Mesothelial cell of epicardium (in vitro differentiated cells): Measurements from ENCODE around the gene VAMP4. TPM values are rescaled to one million over a fixed set of nuclear protein-coding genes. Genes with fewer than 3 reads are reported as not detected.

Source experiments
- DNase-seq, 2 experiments: peaks; one replicate each; pipeline ENCODE4 v3.0.0; 2021; ENCODE audit warnings: low spot score in 2 of 2; ENCODE audit not compliant: unreplicated experiment in 2 of 2
- H3K27ac Mint-ChIP-seq: 2 replicates; pipeline ENCODE4 v1.8.0; 2021; ENCODE audit warnings: mixed read lengths
- H3K27me3 Mint-ChIP-seq: 2 replicates; pipeline ENCODE4 v1.8.0; 2021; ENCODE audit warnings: low read depth, mixed read lengths
- H3K36me3 Mint-ChIP-seq: 2 replicates; pipeline ENCODE4 v1.8.0; 2021; ENCODE audit warnings: mixed read lengths
- H3K4me1 Mint-ChIP-seq: 2 replicates; pipeline ENCODE4 v1.8.0; 2021; ENCODE audit warnings: mixed read lengths
- H3K4me3 Mint-ChIP-seq: 2 replicates; pipeline ENCODE4 v1.8.0; 2021; ENCODE audit warnings: mild to moderate bottlenecking, moderate library complexity, mixed read lengths
- H3K9me3 Mint-ChIP-seq: 2 replicates; pipeline ENCODE4 v1.8.0; 2021; ENCODE audit warnings: mixed read lengths
- total RNA-seq: library from RNA; stranded (reverse); gene quantifications from 3 replicates; pipeline ENCODE4 v1.2.1, GENCODE V29; 2021
- TF ChIP-seq, protein P1 (sequence below): fragments of 200-600 bp; sonication (generic); IDR thresholded peaks from one replicate; pipeline ENCODE4 v1.5.0; 2021; ENCODE audit warnings: antibody characterized with exemption; ENCODE audit not compliant: unreplicated experiment

The VAMP4 gene
- total RNA-seq, 1 donor from 2014 or later, result 8.1 TPM

DNA sequence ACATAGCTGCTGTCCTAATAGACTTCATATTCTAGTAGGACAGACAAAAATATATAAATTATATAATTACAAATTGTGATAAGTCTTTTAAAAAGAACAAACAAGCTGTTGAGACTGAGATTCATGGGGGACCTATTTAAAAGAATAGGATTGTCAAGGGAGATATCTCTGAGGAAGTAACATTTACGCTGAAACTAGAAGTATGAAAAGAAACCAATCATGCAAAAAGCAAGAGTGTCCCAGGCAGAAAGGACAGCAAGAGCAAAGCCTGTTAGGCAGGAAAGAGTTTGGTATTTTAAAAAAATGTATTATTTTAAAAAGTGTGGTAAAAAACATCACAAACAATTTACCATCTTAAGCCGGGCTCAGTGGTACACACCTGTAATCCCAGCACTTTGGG is 30.4 kb upstream of the VAMP4 start:
- Mint-ChIP-seq H3K9me3 (no peaks in the 10 kb centered on the region), H3K27ac (no peak overlapping the region), H3K36me3 (no peaks in the 10 kb centered on the region), H3K4me1 (no peaks in the 10 kb centered on the region), H3K27me3 (peaks cover 21% of the 10 kb centered on the region), H3K4me3 (no peak overlapping the region)
- DNase-seq, result no peak
- TF ChIP-seq, protein P1, sequence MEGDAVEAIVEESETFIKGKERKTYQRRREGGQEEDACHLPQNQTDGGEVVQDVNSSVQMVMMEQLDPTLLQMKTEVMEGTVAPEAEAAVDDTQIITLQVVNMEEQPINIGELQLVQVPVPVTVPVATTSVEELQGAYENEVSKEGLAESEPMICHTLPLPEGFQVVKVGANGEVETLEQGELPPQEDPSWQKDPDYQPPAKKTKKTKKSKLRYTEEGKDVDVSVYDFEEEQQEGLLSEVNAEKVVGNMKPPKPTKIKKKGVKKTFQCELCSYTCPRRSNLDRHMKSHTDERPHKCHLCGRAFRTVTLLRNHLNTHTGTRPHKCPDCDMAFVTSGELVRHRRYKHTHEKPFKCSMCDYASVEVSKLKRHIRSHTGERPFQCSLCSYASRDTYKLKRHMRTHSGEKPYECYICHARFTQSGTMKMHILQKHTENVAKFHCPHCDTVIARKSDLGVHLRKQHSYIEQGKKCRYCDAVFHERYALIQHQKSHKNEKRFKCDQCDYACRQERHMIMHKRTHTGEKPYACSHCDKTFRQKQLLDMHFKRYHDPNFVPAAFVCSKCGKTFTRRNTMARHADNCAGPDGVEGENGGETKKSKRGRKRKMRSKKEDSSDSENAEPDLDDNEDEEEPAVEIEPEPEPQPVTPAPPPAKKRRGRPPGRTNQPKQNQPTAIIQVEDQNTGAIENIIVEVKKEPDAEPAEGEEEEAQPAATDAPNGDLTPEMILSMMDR, result no peak

DNA sequence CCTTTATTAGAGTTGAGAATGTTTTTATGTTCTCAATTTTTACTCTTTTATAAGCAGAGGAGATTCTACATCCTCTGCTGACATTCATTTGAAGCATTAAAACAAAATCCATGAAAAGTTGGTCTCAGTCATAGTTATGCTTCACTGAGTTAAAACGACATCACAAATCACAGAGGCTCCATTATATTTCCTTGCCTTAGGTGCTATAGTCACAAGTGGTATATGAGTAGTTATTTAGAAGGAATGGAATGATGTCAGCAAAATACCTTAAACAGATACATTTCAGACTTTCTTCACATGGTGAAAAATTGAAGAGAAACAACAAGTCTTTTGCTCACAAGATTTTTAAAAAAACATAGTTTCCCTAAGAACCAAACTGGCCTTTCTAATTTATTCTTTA is 27.9 kb upstream of the VAMP4 start:
- H3K9me3 Mint-ChIP-seq, result no peaks in the 10 kb centered on the region
- H3K27me3 Mint-ChIP-seq, result peaks cover 12% of the 10 kb centered on the region
- H3K4me1 Mint-ChIP-seq, result no peaks in the 10 kb centered on the region
- H3K36me3 Mint-ChIP-seq, result no peaks in the 10 kb centered on the region
- TF ChIP-seq, protein P1, result no peak
- no peak overlapping the region for H3K27ac Mint-ChIP-seq
- no peak for DNase-seq
- no peak overlapping the region for H3K4me3 Mint-ChIP-seq

DNA sequence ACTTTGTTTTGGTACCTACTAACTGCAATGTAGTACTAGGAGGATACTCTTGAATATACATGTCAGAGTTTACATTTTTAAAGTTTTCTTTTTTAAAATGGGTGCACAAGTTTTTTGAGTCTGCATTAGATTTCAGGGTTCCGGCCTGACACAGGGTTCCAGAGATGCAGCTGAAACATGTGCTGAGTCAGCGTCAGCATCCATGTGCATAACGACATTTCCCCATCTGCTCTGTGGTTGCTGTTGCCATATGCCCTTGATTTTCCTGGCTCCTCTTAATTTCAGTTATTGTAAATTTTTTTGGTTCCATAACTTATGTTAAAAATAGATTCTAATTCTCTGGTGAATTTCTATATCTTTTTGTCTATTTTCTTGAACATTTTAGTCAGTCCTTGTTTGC is 27.3 kb upstream of the VAMP4 start:
- no peak overlapping the region for H3K27ac Mint-ChIP-seq
- no peaks in the 10 kb centered on the region for H3K4me1 Mint-ChIP-seq
- H3K27me3 Mint-ChIP-seq, result peaks cover 13% of the 10 kb centered on the region
- DNase-seq, result no peak
- H3K36me3 Mint-ChIP-seq, result no peaks in the 10 kb centered on the region
- TF ChIP-seq, protein P1, result no peak
- no peaks in the 10 kb centered on the region for H3K9me3 Mint-ChIP-seq
- no peak overlapping the region for H3K4me3 Mint-ChIP-seq

DNA sequence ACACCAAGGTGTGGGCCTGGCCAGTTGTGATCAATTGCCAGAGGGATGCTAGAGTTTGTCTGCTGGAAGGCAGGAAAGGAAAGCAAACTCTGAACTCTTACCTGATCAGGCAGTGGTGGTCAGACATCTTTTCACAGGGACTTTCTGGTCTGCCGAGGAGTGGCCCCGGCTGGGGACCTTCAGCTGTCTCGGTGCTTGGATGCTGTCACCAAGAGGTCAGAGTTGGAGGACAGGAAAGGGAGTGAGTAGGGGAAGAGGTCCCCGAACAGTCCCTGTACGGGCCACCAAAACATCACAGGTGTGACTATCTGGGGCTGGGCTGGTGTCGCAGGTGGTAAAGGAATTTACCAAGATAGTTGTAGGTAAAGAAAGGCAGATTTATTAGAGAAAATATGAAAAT is 21.9 kb upstream of the VAMP4 start:
- Mint-ChIP-seq H3K27me3 (peaks cover 19% of the 10 kb centered on the region), H3K4me1 (no peaks in the 10 kb centered on the region), H3K9me3 (no peaks in the 10 kb centered on the region), H3K36me3 (no peaks in the 10 kb centered on the region), H3K27ac (no peak overlapping the region), H3K4me3 (no peak overlapping the region)
- TF ChIP-seq, protein P1, result no peak
- no peak for DNase-seq

DNA sequence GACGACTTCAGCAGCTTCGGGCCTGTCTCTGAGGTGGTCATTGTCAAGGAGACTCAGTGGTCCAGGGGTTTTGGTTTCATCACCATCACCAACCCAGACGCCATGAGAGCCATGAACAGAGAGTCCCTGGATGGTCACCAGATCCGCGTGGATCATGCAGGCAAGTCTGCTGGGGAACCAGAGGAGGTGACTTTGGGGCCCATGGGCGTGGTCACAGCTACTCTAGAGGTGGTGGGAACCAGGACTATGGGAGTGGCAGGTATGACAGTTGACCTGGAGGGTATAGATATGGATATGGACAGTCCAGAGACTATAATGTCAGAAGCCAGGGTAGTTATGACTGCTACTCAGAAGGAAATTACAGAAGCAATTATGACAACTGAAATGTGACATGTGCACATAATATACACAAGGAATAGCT is 20.3 kb upstream of the VAMP4 start:
- Mint-ChIP-seq H3K27ac (no peak overlapping the region), H3K4me1 (peaks cover 6% of the 10 kb centered on the region), H3K9me3 (peaks cover 7% of the 10 kb centered on the region), H3K27me3 (peaks cover 19% of the 10 kb centered on the region), H3K4me3 (no peak overlapping the region), H3K36me3 (no peaks in the 10 kb centered on the region)
- no peak for DNase-seq
- TF ChIP-seq, protein P1, result no peak

DNA sequence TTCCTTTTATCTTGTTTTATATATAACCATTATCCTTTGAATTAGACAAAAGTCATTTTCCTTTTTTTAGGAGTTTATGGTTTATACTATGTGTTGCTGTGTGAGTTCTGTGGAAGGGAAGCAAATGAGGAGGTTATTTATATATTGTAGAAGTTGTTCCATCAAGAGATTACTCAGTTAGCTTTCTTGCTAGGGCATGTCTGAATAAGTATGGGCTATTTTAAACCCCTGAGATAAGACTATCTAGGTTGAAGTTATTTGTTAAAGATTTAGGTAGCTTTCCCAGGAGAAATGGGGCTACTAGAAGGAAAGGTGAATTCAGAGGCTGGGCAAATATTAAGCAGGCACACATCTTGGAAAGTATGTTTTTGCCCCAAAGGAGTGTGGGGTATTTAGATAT is 16.1 kb upstream of the VAMP4 start:
- Mint-ChIP-seq H3K36me3 (no peaks in the 10 kb centered on the region), H3K9me3 (peaks cover 25% of the 10 kb centered on the region), H3K27me3 (peaks cover 3% of the 10 kb centered on the region), H3K4me3 (no peak overlapping the region), H3K4me1 (peaks cover 13% of the 10 kb centered on the region), H3K27ac (peak overlapping the region; percentile 66)
- TF ChIP-seq, protein P1, result no peak
- DNase-seq, result no peak
